ENCODE measurements around the gene ELOVL2. TPM values are rescaled to one million over a fixed set of nuclear protein-coding genes. Genes with fewer than 3 reads are reported as not detected.

The ELOVL2 gene
- polyA plus RNA-seq, 1 experiment = 2.9 TPM

DNA sequence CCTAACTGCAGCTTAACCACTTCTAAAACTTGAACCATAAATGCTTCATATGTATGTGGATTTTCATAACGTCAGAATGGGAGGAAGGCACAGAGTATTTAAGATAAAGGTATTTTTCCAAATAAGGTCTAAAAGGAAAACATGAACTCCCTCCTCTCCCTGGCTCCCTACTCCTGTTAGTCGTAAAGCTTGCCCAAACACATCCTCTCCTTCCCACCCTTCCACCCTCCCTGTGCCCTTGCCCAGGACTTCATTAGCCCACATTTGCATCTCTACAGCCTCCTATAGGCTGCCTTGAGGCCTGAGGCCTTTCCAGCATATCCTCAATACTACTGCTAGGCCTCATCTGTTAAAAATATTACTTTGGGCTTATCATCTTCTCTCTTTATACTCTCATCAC is 32.4 kb upstream of the ELOVL2 start:
- CTCF ChIA-PET = interaction anchor here (0.8 to 4.9 kb wide), 4 partner anchors 122 to 499 kb away, joined by 3 to 24 read pairs (median 3); no protein-coding TSS in a partner anchor

DNA sequence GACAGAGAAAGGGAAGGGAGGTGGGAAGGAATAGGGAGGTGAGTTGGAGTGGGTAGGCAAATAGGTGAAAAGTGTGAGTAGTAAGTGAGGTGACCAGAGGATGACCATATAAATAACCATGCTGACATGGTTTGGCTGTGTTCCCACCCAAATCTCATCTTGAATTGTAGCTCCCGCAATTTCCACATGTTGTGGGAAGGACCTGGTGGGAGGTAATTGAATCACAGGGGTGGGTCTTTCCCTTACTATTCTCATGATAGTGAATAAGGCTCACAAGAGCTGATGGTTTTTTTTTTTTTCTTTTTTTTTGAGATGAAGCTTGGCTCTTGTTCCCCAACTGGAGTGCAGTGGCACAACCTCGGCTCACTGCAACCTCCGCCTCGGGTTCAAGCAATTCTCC is 28.0 kb upstream of the ELOVL2 start:
- Histone ChIP-seq H3K27me3 (ENCODE audit: control insufficient read depth, insufficient read depth, low read length) (peaks cover 7% of the 10 kb centered on the region), H3K27ac (ENCODE audit: low read depth, low read length) (no peak overlapping the region), H3K4me3 (ENCODE audit: low read depth, low read length) (no peak overlapping the region), H3K9me3 (ENCODE audit: control insufficient read depth, insufficient read depth, low read length) (no peaks in the 10 kb centered on the region)
- TF ChIP-seq, protein P1, sequence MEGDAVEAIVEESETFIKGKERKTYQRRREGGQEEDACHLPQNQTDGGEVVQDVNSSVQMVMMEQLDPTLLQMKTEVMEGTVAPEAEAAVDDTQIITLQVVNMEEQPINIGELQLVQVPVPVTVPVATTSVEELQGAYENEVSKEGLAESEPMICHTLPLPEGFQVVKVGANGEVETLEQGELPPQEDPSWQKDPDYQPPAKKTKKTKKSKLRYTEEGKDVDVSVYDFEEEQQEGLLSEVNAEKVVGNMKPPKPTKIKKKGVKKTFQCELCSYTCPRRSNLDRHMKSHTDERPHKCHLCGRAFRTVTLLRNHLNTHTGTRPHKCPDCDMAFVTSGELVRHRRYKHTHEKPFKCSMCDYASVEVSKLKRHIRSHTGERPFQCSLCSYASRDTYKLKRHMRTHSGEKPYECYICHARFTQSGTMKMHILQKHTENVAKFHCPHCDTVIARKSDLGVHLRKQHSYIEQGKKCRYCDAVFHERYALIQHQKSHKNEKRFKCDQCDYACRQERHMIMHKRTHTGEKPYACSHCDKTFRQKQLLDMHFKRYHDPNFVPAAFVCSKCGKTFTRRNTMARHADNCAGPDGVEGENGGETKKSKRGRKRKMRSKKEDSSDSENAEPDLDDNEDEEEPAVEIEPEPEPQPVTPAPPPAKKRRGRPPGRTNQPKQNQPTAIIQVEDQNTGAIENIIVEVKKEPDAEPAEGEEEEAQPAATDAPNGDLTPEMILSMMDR (IDR thresholded peaks at IDR 0.05; ENCODE audit: low read depth, low read length) = no peak
- no peak for DNase-seq (ENCODE audit: low read depth, low spot score)
- ChIA-PET POLR2A (no interaction called here), CTCF (interaction anchor here (2.2 to 4.8 kb wide), 2 partner anchors 118 to 424 kb away, joined by 9 to 92 read pairs; no protein-coding TSS in a partner anchor)

More for the DNA sequence above, 32.4 kb upstream of the ELOVL2 start:
- Histone ChIP-seq H3K27me3 (ENCODE audit: control insufficient read depth, insufficient read depth, low read length) (no peaks in the 10 kb centered on the region), H3K4me3 (ENCODE audit: low read depth, low read length) (no peak overlapping the region), H3K9me3 (ENCODE audit: control insufficient read depth, insufficient read depth, low read length) (no peaks in the 10 kb centered on the region), H3K27ac (ENCODE audit: low read depth, low read length) (no peak overlapping the region)
- no peak for DNase-seq (ENCODE audit: low read depth, low spot score)
- POLR2A ChIA-PET = no interaction called here
- TF ChIP-seq, protein P1 (IDR thresholded peaks at IDR 0.05; ENCODE audit: low read depth, low read length) = no peak

DNA sequence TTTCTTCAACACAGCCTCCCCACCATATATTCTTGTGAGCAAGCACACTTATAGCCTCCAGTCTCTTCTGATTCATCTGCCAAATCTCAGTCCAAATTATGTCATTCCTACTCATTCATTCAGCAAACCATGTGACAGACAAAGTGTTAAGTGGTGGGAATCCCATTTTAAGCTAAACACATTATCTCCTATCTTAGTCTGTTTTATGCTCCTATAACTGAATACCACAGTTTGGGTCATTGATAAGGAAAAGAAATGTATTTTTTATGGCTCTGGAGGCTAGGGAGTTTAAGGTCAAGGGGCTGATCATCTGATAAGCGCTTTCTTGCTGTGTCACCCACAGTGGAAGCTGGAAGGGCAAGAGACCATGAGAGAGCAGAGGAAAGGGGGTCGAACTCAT is 25.7 kb upstream of the ELOVL2 start:
- ChIA-PET CTCF (interaction anchor here (0.6 to 4.8 kb wide), 19 partner anchors 11 to 591 kb away, joined by 3 to 92 read pairs (median 6); no protein-coding TSS in a partner anchor), POLR2A (no interaction called here)
- DNase-seq (ENCODE audit: low read depth, low spot score) = no peak
- Histone ChIP-seq H3K4me3 (ENCODE audit: low read depth, low read length) (no peak overlapping the region), H3K9me3 (ENCODE audit: control insufficient read depth, insufficient read depth, low read length) (no peaks in the 10 kb centered on the region), H3K27me3 (ENCODE audit: control insufficient read depth, insufficient read depth, low read length) (peaks cover 9% of the 10 kb centered on the region), H3K27ac (ENCODE audit: low read depth, low read length) (no peak overlapping the region)
- TF ChIP-seq, protein P1 (IDR thresholded peaks at IDR 0.05; ENCODE audit: low read depth, low read length) = no peak

DNA sequence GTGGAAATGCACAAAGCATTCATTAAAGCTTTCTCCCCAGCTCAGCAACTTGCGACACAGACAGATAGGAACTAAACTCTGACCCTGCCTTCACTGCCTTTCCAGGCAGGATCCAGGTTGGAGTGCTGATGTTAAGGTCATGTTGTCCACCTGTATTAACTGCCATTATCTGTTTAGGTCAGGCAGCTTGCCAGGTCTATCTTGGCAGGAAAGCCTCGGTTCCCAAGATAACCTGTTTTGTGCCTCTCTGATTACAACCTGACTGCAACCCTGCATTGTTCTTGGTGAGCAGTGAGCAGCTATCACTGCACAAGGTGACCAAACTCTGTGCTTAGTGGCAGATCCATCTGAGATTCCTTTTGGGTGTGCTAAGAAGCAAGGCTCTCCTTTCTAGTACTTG is 23.2 kb upstream of the ELOVL2 start:
- POLR2A ChIA-PET = no interaction called here
- no peaks in the 10 kb centered on the region for H3K9me3 ChIP-seq (ENCODE audit: control insufficient read depth, insufficient read depth, low read length)
- H3K4me3 ChIP-seq (ENCODE audit: low read depth, low read length) = no peak overlapping the region
- no peak for DNase-seq (ENCODE audit: low read depth, low spot score)
- no peak overlapping the region for H3K27ac ChIP-seq (ENCODE audit: low read depth, low read length)
- CTCF ChIA-PET = interaction anchor here (1.1 to 7.3 kb wide), 7 partner anchors 11 to 589 kb away, joined by 3 to 67 read pairs (median 7); no protein-coding TSS in a partner anchor
- peaks cover 9% of the 10 kb centered on the region for H3K27me3 ChIP-seq (ENCODE audit: control insufficient read depth, insufficient read depth, low read length)
- TF ChIP-seq, protein P1 (IDR thresholded peaks at IDR 0.05; ENCODE audit: low read depth, low read length) = no peak

DNA sequence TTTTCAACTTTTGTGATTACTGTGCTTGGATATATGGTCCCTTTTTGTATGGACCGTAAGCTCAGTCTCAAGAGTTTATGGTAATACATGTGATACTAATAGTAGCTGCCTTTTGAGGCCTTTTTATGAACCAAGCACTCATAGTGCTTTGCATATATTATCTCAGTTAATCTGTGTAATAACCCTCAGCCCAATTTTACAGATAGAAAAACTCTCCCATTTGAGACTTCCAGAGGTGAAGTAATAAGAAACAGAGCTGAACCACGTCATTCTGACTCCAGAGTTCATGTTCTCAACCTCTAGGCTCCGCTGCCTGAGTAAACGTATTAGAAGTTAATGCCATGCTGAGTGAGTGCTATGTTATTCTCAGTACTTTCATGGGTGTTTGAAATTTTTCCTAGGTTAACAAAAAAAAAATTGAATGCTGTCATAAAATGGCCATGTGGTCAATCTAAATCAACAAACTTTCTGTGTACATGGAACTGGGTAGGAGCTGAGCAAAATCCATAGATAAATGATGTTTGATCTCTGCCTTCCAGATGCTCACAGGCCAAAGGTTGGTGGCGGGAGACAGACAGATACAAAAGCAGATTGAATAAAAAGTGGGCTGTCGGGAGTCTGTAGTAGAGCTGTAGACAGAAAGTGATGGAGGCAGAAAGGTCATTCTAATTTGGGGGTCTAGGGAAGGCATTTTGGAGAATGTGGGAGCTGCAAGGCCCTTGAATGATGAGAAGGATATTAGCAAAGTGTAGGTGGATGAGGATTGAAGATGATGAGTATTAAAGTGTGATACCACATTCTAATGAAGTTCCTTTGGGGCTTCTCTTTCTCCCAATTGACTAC is 22.6 kb upstream of the ELOVL2 start:
- Histone ChIP-seq H3K27ac (ENCODE audit: low read depth, low read length) (no peak overlapping the region), H3K4me3 (ENCODE audit: low read depth, low read length) (no peak overlapping the region), H3K27me3 (ENCODE audit: control insufficient read depth, insufficient read depth, low read length) (peaks cover 9% of the 10 kb centered on the region), H3K9me3 (ENCODE audit: control insufficient read depth, insufficient read depth, low read length) (no peaks in the 10 kb centered on the region)
- CTCF ChIA-PET = interaction anchor here (0.8 to 7.3 kb wide), 9 partner anchors 11 to 588 kb away, joined by 3 to 67 read pairs (median 4); partner anchors contain the start of genes ELOVL2 and SYCP2L
- no peak for DNase-seq (ENCODE audit: low read depth, low spot score)
- TF ChIP-seq, protein P1 (IDR thresholded peaks at IDR 0.05; ENCODE audit: low read depth, low read length) = no peak
- POLR2A ChIA-PET = no interaction called here

Measured in AG04450 (cell line).